H4 (cell line): ENCODE data around the gene CNTFR. TPM values are rescaled to one million over a fixed set of nuclear protein-coding genes. Genes with fewer than 3 reads are reported as not detected.

Source experiments
- DNase-seq: peaks from one replicate; pipeline ENCODE4 v3.0.0-alpha.2; 2015; ENCODE audit warnings: low spot score
- total RNA-seq: library from RNA; depleted of rRNA; stranded (reverse); fragments of >200 nt; shearing (Covaris generic); gene quantifications from 2 replicates; pipeline ENCODE4 v1.2.3, GENCODE V29; 2014

Gene CNTFR
- total RNA-seq, 1 experiment from 2014 or later, result 0.15 TPM

DNA sequence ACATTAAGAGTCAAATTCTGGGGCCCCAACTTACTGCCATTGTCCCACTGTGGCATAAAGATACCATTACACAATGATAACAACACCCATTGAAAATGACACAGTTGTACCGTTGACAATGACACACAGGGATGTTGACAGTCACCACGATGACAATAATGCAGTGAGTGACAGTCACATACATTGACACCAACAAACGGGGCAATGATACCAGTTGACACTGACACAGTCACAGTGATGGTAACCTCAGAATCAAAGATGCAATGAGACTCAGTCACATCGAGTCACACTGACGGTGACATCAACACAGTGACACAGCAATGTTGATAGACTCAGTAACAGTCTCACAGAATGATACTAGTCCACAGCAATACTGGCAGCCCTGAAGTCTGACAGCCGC, 16.9 kb downstream of the CNTFR start:
- DNase-seq, result no peak

DNA sequence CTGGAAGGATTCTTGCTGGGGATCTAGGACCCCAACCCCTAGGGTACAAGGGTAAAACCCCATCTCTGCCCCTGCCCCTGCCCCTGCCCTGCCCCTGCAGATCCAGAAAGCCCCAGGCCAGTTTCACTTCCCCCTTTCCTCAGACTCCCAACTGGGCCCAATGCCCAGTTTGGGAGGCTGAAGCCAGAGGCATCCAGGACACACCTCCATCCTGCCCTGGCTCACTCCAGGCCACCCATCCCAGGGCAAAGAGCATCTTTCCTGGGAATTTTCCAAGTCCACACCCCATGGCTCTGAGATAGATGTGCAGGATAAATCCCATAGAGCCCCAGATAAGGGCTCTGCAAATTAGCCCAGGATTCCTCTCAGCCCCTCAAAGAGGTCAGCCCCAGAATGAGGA, 17.4 kb downstream of the CNTFR start:
- DNase-seq, result no peak

DNA sequence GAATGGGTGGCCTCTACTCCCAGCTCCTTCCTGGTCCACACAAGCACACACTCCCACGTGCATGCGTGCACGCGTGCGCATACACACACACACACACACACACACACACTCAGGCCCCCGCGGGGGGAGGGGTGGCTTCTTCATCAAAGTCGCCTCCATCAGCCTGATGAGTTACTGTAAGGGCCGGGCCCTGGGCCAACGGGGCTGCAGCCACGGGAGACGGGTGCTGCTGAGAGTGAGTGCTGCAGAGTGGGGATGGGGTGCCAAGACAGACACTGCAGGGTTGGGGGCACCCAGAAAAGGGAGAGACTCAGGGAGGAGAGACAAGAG, 18.1 kb downstream of the CNTFR start:
- DNase-seq, result no peak

DNA sequence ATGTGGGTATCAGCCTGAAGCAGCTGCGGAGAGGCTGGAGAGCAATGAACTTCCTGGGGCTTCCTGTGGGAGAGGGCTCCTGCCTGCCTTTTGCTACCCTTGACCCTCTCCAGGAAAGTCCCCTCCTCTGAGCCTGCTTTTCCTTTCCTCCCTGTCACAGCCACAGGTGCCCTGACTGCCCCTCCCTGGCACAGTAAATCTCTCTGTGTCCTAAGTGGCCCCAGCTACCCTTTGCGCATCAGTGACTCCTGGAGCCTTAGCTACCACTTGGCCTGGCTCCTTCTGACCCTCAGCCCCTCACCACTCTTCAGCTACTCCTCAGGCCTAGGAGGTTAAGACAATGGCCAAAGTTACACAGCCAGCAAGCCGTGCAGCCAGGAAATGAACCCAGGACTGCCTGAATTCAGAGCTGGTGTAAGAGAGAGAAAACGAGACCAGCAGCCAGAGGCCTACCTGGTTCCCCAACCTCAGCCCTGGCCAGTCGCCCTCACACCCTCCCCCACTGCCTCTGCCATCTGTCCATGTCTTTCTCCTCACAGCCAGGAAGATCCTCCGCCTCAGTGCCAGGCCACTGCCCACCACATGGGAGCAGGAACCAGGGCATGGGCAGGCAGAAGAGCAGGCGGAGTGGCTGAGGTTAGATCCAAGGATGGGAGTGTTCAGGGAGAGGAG, 18.6 kb downstream of the CNTFR start:
- no peak for DNase-seq

DNA sequence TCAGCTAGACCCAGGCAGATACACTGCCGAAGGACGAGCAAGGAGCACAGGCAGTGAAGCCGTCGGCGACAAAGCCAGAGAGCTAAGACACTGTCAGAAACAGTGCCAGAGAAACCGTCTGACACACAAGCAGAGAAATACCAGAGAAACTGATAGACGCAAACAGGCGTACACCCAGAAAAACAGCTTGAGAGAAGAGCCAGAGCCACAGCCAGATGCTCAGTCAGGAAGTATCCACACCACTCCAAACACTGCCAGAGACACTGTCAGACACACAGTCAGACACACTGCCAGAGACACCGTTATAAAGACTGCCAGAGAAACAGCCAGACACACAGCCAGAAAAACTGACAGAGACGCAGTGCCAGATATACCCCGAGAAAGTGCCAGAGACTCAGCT, 19.1 kb downstream of the CNTFR start:
- no peak for DNase-seq

DNA sequence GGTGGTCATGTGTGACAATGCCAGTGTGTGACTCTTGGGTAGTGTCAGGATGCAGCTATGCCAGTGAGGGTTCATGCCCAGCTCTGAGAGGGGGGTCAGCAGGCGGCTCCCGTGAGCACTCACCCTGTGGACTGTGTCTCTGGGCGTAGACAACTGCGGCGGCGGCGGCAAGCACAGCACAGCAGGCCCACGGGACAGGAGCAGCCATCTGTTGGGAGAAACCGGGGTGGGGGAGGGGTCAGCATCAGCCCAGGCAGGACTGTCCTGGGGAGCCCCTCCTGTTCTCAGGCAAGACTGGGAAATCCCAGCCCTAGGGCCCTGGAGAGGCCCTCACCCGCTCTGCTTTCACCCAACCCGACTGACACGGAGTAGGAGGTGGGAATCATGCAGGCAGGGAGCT, 20.8 kb downstream of the CNTFR start:
- DNase-seq, result no peak

DNA sequence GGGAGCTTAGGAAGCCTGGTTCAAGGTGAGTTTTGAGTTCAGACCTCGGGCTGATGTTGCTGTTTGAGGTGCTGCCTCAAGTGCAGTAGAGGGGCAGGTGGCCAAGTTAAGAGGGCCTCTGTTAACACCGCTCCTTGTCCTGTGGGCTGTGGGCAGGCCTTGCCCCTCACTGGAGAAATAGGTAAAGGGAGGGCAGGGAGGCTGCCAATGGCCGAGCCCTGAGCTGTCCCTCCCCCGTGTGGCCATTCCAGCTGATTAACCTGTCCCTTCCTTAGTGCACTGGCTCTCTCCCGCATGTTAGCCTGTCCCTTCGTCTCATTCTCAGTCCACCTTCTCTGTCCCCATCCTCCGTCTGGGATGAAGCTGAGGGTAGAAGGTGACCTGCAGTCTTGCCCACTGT, 21.4 kb downstream of the CNTFR start:
- no peak for DNase-seq

DNA sequence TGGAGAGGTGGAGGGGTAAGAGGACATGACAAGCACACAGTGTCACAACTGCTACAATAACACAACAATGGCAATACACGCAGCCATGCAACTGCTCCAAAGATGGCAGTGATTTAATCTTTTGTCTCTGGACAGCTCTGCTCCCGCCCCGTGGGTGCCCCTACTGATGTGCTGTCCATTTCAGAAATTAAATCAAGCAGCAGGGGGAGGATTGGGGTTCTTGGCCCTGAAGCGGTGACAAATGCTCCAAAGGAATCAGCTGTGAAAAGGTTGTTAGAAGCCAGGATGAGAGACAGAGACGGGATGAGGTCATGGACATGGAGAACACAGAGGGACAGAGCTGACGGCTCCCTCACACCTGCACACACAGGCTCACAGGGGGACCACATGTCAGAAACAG, 22.6 kb downstream of the CNTFR start:
- no peak for DNase-seq

DNA sequence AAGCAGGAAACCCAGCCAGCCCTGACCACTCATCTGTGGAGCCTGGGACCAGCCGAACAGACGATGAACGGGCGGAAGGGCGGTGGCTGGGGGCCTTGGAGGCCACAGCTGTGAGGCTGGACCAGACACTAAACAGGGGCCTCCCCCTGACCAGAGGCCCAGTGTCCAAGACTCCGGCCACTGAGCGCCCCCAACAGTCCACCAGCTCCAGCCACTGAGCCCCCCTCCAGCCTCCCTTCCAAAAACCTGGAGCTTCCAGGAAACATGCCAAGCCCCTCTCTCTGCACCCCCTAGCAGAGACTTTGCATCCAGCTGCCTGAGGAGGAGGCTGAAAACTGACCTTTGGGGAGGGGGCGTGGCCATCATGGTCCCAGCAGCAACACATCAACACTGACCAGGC, 23.2 kb downstream of the CNTFR start:
- no peak for DNase-seq

DNA sequence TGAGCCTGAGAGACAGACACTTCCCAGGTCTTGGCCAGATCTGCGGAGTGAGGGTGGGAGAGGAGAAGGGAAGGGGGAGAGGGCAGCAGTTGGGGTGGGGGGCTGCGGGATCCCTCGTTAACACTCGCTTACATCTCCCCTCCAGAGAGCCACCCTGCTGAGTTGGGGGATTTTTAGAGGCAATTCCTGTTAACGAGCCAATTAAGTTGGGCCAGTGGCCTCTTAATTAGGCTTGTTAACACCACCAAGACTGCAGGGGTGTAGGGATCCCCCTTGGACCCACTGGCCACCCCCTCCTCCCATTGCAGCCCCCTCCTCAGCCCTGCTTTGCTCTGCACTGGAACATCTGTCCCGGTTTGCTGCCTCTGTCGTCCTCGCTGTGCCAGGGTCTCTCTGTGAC, 23.7 kb downstream of the CNTFR start:
- no peak for DNase-seq

DNA sequence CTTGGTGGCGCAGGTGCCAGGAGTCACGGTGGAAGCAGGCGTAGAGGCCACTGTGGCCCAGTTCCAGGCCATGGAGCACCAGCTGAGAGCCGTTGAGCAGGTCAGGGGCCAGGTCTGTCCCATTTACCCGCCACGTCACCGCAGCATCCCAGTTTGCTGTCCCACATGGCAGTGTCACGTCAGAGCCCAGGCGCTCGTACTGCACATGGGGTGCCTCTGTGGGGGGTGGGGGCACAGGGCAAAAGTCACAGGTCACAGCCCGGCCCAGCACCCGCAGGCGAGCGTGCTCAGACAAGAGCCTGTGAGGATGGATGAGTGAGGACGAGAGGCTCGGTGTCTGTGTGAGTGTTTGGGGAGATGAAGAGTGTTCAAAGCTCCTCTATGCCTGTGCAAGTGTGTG, 24.9 kb downstream of the CNTFR start:
- DNase-seq, result no peak

DNA sequence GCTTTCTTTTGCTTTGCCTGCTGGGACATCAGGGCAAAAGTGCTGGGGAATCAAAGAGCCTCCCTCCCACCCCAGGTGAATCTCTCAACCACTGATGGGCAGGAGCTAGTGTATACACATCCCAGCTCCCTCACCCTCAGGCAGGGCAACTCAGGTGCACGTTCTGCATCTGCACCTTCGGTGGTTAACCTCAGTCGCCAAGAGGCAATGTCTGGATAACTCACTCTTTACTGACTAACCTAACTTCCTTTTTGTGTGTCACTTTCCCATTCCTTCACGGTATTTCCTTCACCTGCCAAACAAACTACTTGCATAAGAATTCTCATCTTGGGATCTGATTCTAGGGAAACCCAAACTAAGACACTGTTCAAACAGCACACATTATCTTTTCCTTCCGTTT, 26.3 kb downstream of the CNTFR start:
- DNase-seq, result no peak

DNA sequence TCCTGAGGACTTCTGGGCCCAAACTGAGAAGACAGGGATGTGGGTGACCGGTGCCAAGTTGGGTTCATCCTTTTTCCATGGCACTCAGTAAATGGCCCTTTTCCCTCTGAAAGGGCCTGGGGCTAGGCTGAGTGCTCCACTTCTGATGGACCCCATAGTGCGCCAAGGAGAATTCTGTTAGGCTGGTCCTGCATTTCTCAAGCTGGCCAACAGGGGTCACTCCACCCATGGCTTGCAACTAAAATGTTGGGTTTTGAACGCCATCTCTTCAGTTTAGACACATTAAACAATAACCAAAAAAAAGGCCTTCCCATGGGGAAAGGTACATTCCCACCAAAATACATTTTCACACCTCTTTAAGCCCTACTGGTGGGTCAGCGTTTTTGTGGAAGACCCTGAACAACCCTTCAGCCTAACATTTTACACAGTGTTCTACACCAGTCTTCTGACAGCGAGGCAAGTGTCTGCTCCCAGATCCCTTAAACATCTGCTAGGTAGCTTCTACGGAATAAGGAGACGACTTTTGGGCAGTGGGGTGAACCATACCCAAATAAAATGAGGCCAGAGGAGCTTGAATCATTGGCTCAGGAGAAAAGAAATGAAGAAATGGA, 27.3 kb downstream of the CNTFR start:
- DNase-seq, result no peak

DNA sequence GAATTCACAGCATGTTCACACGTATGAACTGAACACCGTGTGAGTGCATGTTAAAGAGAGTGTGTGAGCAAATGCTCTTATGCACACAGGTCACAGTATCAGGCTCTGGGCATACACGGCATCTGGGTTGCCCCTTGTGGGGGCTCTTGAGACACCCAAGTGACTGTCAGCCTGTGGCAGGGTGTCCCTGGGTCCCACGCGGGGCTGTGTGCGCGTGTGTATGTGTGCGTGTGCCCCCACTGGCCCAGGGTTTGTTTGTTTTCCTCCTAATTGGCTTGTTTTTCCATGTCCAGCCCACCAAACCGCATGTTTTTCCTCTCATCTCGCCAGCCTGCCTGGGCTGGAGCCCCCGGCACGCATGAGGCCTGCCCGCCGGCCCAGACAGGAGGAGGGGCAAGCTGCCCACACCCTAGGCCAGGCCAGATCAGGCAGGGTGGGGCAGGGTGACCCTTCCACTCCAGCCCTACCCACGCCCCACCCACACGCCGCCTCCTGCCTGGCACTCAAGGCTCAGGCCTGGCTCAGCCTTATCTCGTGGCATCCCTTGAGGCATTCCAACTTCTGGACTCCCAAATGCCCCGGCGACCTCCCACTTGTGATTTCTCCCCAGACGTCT, 28.8 kb downstream of the CNTFR start:
- no peak for DNase-seq

DNA sequence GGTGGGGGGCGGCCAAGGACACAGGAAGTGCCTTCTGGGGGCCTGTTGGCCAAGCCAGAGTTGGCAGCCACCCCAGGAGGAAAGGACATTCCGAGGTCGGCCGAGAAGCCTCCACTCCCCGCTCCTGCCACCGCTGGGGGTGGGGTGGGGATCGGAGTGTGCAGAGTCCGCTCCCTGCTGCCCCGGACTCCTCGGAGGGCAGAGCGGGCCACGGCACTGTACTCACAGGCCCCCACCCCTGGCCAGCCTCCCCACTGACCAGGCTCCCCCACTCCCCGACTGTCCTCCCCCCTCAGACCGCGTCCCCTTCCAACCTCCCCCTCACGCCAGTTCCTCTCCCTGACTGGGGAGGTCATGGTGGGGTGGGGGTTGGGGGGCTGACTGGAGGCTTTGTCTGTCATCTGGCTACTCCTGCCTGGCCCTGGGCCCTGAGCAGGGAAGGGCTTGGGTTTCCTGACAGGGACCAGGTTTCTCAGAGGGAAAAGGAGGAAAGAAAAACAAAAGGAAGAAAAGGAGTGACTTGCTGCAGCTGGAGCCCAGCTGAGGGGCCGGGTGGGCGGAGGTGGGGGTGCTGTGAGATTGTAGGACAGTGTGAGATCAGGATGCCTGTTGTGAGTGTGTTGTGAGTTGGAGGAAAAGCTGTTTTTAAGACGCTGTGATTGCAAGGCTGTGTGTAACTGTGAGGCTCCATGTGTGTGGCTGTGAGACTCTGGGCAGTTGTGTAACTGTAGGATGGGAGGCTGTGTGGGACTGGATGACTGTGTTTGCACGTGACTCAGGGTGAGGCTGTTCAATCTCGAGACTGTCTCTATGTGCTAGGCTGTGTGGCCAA, 29.7 kb downstream of the CNTFR start:
- DNase-seq, result peak; percentile 48

DNA sequence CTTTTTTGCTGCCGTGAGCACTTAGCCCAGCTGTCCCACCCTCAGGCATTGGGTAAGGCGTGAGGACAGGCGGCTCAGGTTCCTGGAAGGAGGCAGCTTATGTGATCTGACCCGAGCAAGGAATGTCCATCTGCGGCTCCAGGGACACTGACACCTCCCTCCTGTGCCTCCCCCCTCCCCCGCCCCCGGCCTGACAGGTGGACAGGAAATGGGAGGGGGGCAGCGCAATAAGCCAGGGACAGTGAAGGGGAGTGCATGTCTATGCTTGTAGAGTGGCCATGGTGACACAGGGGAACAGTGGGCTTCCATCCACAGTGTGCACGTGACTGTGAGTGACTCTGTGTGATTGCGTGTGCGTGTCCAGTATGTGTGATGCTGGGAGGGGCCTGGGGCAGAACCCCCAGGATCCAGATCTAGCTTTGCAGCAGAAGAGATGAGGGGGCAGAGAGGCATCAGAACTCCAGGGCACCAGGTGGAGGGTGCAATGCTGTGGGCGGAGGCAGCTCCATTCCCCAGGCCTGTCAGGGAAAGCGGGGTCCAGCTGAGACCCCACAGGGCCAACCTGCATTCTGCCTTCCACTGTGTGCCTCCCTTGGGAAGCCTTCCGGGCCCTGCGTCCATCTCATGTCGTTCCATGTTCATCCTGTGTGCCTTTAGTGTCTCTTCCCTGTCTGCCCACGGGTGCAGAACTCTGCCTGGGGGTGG, 30.5 kb downstream of the CNTFR start:
- DNase-seq, result no peak

DNA sequence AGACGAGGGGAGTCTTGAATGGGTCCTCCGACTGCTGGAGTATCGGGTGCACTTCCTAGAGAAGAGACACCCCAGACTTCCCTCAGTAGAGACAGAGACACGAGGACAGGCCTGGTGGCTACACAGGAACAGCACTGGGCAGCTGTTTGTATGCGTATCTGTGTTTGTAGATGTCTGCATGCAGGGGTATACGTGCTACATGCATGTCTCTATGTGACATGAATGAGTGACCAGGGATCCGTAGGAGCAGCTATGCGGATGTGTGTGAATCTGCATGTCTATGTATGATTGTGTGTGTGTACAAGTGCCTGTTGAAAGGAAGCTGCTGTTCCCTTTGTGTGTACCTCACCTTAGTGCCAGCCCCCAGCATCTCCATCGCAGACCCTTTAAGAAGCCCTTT, 31.2 kb downstream of the CNTFR start:
- DNase-seq, result no peak

DNA sequence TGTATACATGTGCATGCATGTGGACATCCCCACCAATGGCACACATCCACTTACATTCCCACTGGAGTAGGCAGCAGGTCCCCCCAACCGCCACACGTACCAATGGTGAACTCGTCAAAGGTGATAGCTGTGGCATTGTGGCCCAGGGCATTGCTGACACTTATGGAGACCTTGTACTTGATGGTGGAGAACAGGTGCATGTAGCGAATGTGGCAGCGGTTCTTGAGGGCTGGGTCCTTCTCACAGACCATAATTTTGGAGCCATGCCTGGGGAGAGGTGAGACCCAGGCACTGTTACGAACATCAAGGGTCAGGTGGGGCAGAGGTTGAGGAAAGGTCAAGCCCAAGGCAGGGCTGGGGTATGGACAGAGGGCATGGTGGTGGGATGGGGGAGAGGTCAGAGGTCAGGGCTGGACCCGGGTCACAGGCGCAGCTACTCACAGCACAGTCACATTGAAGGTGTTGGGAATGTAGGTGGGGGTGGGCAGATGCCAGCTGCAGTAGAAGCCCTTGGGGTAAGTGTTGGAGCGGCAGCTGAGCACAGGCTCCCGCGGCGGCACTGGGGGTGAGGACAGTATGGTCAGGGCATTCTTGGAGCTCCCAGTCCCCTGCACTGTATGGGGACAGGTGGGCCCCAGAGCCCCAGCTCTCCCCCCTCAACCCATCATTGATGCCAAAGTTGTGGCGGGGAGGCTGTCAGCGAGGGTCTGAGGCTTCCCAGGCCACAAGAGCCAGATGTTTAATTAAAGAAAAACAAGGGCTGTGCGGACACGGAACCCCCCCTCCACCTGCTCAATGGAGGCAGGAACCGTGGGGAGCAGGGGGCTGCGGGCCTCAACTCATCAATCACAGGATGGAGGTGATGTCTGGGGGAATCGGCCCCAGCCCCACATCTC, 31.9 kb downstream of the CNTFR start:
- DNase-seq, result no peak

DNA sequence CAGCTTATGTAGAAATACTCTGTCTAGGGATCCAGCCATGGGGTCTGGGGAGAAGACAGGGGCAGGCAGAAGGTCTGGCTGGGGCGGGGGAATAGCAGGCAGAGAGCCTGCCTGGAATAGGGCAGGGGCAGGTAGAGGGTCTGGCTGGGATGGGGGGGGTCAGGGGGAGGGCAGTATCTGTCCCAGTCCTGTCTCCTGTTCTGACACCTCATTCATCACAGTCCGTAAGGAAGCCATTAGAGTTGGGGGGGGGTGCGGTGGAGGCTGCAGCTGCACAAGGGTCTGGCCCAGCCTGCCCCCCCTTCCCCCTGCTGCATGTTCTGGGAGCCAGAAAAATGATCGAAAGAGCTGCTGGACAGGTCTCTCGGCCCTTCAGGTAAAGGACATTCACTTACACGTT, 32.6 kb downstream of the CNTFR start:
- no peak for DNase-seq

DNA sequence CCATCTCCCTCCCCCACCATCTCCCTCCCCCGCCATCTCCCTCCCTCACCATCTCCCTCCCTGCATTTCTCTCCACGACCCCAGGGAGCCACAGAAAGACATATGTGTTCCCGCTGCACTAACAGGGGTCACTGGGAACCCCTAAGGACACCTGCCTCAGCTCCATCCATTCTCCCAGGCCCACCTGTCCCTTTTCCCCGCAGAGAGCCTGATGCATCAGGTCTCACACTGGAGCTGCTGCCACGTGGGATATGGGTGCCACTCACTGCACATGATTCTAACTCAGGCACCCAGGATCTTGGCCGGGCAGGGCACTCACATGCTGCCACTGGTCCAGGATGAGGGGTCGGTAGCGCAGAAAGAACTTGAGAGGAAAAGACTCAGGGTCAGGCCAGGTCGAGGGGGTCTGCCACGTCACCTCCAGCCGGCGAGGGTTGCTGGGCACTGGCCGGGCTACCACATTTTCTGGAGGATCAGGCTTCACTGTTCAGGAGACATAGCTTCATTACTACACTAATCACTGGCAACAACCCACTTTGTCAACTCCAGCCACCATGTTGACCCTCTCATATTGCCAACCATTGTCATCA, 33.5 kb downstream of the CNTFR start:
- DNase-seq, result no peak

DNA sequence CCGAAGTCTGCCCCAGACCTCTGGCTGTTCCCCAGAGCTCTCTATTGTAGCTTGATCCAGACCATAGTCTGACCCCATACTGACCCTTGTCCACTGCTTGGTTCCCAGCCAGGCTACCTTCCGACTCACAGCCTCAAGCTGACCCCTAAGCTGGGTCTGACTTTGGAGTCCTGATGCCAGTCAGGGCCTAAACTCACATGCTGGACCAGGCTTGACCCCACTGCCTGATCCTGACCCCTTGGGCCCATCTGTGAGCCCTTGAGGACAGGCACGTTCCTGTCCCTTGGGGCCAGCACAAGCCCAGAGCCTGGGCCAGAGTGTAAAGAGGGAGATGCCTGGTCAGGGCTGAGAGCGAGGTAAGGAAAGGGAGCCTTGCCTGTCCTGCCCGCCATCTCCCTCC, 34.0 kb downstream of the CNTFR start:
- DNase-seq, result no peak
